ENCODE results near the gene CNTN4. TPM values are rescaled to one million over a fixed set of nuclear protein-coding genes. Genes with fewer than 3 reads are reported as not detected.

Gene CNTN4
- 1.1 and 4.0 TPM in 2 replicates for total RNA-seq (2014; rRNA removed; shearing (Covaris generic))
- 0.82 and 0.91 TPM in 2 replicates for polyA plus RNA-seq (2016; fragmentation: Nextera tagmentation; extraction: Ambion mirVana)
- long read RNA-seq = 0 reads

GRCh38 chr3:2098398-2099027 lies at the start of gene CNTN4:
Gene CNTN4 (plus strand): TSS chr3:2098866.
- Mint-ChIP-seq H3K27me3 (ENCODE audit: insufficient read depth, low read depth, poor library complexity) (peaks cover 2% of the 10 kb centered on the region), H3K4me1 (no peaks in the 10 kb centered on the region), H3K4me3 (no peak within 1 kb of the TSS), H3K36me3 (ENCODE audit: low read depth) (peaks cover 28% of the 10 kb centered on the region), H3K9me3 (peaks cover 92% of the 10 kb centered on the region), H3K27ac (no peak within 1 kb of the TSS)
- Histone ChIP-seq H2AFZ (peak within 1 kb of the TSS; percentile 96), H3K27me3 (ENCODE audit: insufficient read depth) (peaks cover 69% of the 10 kb centered on the region), H3K36me3 (ENCODE audit: insufficient read depth) (no peaks in the 10 kb centered on the region), H3K4me3 (peak within 1 kb of the TSS; percentile 69), H3K27ac (ENCODE audit: low read depth) (no peak within 1 kb of the TSS), H3K9me2 (ENCODE audit: insufficient read depth) (no peaks in the 10 kb centered on the region), H3K4me1 (ENCODE audit: insufficient read depth) (peaks cover 8% of the 10 kb centered on the region; the same call in 1 of the 2 replicates), H3F3A (replicated peaks; ENCODE audit: low read depth) (no peaks in the 10 kb centered on the region), H4K20me1 (replicated peaks; ENCODE audit: insufficient read depth) (no peaks in the 10 kb centered on the region; the same call in 1 of the 2 replicates), H3K4me2 (peak within 1 kb of the TSS; percentile 87), H3K79me2 (replicated peaks; ENCODE audit: insufficient read depth) (no peaks in the 10 kb centered on the region)
- ATAC-seq (no peak), DNase-seq (ENCODE audit: low spot score) (peak; percentile 82)
- TF ChIP-seq ETS1 (IDR thresholded peaks at IDR 0.05) (no peak), ZNF114 (CRISPR knock-in tag; IDR thresholded peaks at IDR 0.05) (no peak), CTCF (conservative IDR thresholded peaks at IDR 0.05; ENCODE audit: low read depth in 2 of 2) (peak in 1 of 2 experiments; percentile 10; a peak in 1 of 4 replicates)

DNA sequence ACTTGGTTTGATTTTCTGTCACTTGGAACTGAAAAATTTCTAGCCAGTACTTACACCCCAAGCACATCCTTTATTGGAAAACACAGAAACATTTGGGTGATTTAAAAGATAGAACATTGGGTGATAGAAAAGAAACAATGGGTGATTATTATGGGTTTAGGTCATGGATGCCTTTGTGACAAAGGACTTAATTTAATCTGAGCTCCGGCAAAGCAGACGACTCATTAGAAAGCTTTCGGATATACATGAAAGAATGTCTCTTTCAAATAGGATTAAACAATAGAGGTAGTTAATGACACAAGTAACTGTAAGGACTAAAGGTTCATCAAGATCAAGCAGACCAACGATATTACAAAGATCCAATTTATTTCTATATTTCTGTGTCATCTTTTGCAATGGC lies 37.3 kb upstream of the CNTN4 start:
- Histone ChIP-seq H3K4me3 (no peak overlapping the region), H3K79me2 (replicated peaks; ENCODE audit: insufficient read depth) (no peaks in the 10 kb centered on the region), H3K27ac (ENCODE audit: low read depth) (no peak overlapping the region), H3K4me2 (no peak overlapping the region), H3K36me3 (ENCODE audit: insufficient read depth) (no peaks in the 10 kb centered on the region), H3K4me1 (ENCODE audit: insufficient read depth) (no peaks in the 10 kb centered on the region), H3K27me3 (ENCODE audit: insufficient read depth) (no peaks in the 10 kb centered on the region), H2AFZ (peak overlapping the region; percentile 10; the same call in 1 of the 2 replicates), H3F3A (replicated peaks; ENCODE audit: low read depth) (no peaks in the 10 kb centered on the region), H4K20me1 (replicated peaks; ENCODE audit: insufficient read depth) (no peaks in the 10 kb centered on the region), H3K9me2 (ENCODE audit: insufficient read depth) (no peaks in the 10 kb centered on the region)
- DNase-seq (ENCODE audit: low spot score) (no peak), ATAC-seq (no peak)
- Mint-ChIP-seq H3K4me1 (no peaks in the 10 kb centered on the region), H3K36me3 (ENCODE audit: low read depth) (peaks cover 18% of the 10 kb centered on the region), H3K9me3 (peaks cover 80% of the 10 kb centered on the region), H3K27me3 (ENCODE audit: insufficient read depth, low read depth, poor library complexity) (no peaks in the 10 kb centered on the region), H3K27ac (no peak overlapping the region), H3K4me3 (no peak overlapping the region)
- TF ChIP-seq, protein P1, sequence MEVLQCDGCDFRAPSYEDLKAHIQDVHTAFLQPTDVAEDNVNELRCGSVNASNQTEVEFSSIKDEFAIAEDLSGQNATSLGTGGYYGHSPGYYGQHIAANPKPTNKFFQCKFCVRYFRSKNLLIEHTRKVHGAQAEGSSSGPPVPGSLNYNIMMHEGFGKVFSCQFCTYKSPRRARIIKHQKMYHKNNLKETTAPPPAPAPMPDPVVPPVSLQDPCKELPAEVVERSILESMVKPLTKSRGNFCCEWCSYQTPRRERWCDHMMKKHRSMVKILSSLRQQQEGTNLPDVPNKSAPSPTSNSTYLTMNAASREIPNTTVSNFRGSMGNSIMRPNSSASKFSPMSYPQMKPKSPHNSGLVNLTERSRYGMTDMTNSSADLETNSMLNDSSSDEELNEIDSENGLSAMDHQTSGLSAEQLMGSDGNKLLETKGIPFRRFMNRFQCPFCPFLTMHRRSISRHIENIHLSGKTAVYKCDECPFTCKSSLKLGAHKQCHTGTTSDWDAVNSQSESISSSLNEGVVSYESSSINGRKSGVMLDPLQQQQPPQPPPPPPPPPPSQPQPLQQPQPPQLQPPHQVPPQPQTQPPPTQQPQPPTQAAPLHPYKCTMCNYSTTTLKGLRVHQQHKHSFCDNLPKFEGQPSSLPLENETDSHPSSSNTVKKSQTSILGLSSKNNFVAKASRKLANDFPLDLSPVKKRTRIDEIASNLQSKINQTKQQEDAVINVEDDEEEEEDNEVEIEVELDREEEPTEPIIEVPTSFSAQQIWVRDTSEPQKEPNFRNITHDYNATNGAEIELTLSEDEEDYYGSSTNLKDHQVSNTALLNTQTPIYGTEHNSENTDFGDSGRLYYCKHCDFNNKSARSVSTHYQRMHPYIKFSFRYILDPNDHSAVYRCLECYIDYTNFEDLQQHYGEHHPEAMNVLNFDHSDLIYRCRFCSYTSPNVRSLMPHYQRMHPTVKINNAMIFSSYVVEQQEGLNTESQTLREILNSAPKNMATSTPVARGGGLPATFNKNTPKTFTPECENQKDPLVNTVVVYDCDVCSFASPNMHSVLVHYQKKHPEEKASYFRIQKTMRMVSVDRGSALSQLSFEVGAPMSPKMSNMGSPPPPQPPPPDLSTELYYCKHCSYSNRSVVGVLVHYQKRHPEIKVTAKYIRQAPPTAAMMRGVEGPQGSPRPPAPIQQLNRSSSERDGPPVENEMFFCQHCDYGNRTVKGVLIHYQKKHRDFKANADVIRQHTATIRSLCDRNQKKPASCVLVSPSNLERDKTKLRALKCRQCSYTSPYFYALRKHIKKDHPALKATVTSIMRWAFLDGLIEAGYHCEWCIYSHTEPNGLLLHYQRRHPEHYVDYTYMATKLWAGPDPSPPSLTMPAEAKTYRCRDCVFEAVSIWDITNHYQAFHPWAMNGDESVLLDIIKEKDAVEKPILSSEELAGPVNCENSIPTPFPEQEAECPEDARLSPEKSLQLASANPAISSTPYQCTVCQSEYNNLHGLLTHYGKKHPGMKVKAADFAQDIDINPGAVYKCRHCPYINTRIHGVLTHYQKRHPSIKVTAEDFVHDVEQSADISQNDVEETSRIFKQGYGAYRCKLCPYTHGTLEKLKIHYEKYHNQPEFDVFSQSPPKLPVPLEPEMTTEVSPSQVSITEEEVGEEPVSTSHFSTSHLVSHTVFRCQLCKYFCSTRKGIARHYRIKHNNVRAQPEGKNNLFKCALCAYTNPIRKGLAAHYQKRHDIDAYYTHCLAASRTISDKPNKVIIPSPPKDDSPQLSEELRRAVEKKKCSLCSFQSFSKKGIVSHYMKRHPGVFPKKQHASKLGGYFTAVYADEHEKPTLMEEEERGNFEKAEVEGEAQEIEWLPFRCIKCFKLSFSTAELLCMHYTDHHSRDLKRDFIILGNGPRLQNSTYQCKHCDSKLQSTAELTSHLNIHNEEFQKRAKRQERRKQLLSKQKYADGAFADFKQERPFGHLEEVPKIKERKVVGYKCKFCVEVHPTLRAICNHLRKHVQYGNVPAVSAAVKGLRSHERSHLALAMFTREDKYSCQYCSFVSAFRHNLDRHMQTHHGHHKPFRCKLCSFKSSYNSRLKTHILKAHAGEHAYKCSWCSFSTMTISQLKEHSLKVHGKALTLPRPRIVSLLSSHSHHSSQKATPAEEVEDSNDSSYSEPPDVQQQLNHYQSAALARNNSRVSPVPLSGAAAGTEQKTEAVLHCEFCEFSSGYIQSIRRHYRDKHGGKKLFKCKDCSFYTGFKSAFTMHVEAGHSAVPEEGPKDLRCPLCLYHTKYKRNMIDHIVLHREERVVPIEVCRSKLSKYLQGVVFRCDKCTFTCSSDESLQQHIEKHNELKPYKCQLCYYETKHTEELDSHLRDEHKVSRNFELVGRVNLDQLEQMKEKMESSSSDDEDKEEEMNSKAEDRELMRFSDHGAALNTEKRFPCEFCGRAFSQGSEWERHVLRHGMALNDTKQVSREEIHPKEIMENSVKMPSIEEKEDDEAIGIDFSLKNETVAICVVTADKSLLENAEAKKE (CRISPR knock-in tag; IDR thresholded peaks at IDR 0.05) = no peak
- TF ChIP-seq POLR2AphosphoS5 (IDR thresholded peaks at IDR 0.05; ENCODE audit: low read depth) (no peak), STAT1 (IDR thresholded peaks at IDR 0.05; ENCODE audit: unreplicated experiment) (no peak), EZH2phosphoT487 (IDR thresholded peaks at IDR 0.05; ENCODE audit: unreplicated experiment) (no peak), ETS1 (IDR thresholded peaks at IDR 0.05) (no peak), CTCF (conservative IDR thresholded peaks at IDR 0.05; ENCODE audit: low read depth in 2 of 2) (no peak)

Data from GM23338 (cell line).